Astrocyte (in vitro differentiated cells and primary cell): ENCODE results near the gene STK39. TPM values are rescaled to one million over a fixed set of nuclear protein-coding genes. Genes with fewer than 3 reads are reported as not detected.
A peak's percentile ranks its signal among the peaks of the same experiment; 100 is the strongest.

Experiments
- DNase-seq: peaks from one replicate; pipeline ENCODE4 v3.0.0-alpha.2; 2010; ENCODE audit warnings: low read depth
- FAIRE-seq: peaks from 2 replicates; lab custom pipeline; 2011; peaks lifted over from hg19 to GRCh38; lab: Jason Lieb, UNC
- H2AFZ ChIP-seq: 2 replicates; pipeline ENCODE4 v1.6.0; 2012; ENCODE audit warnings: low read depth, low read length, inconsistent platforms
- H3K27ac ChIP-seq: 2 replicates; pipeline ENCODE4 v1.5.1; 2011; ENCODE audit warnings: low read depth, low read length, inconsistent platforms
- H3K27me3 ChIP-seq: 2 replicates; pipeline ENCODE4 v1.6.0; 2011; ENCODE audit warnings: low read length, inconsistent platforms; ENCODE audit not compliant: insufficient read depth
- H3K36me3 ChIP-seq: 2 replicates; pipeline ENCODE4 v1.5.1; 2011; ENCODE audit warnings: low read length, inconsistent platforms; ENCODE audit not compliant: insufficient read depth
- H3K4me1 ChIP-seq: 2 replicates; pipeline ENCODE4 v1.5.1; 2011; ENCODE audit warnings: low read length, inconsistent platforms; ENCODE audit not compliant: insufficient read depth
- H3K4me2 ChIP-seq: 2 replicates; pipeline ENCODE4 v1.6.0; 2012; ENCODE audit warnings: low read length, inconsistent platforms
- H3K4me3 ChIP-seq: 2 replicates; pipeline ENCODE4 v1.5.1; 2011; ENCODE audit warnings: low read depth, mild to moderate bottlenecking, low read length, inconsistent platforms; ENCODE audit not compliant: insufficient read depth
- H3K79me2 ChIP-seq: 2 replicates; pipeline ENCODE4 v1.6.0; 2012; ENCODE audit warnings: mild to moderate bottlenecking, low read length, inconsistent platforms; ENCODE audit not compliant: insufficient read depth
- H3K9ac ChIP-seq: 2 replicates; pipeline ENCODE4 v1.6.0; 2012; ENCODE audit warnings: mild to moderate bottlenecking, low read length, inconsistent platforms
- H3K9me3 ChIP-seq: 2 replicates; pipeline ENCODE4 v1.5.1; 2012; ENCODE audit warnings: low read depth, mild to moderate bottlenecking, low read length, inconsistent platforms; ENCODE audit not compliant: insufficient read depth
- H4K20me1 ChIP-seq: 2 replicates; pipeline ENCODE4 v1.6.0; 2012; ENCODE audit warnings: low read length, inconsistent platforms; ENCODE audit not compliant: insufficient read depth
- H3K27ac Mint-ChIP-seq: one replicate; pipeline ENCODE4 v1.8.0; 2021; ENCODE audit warnings: mild to moderate bottlenecking, mixed read lengths; ENCODE audit not compliant: unreplicated experiment
- H3K27me3 Mint-ChIP-seq: one replicate; pipeline ENCODE4 v1.8.0; 2021; ENCODE audit warnings: low read depth, mixed read lengths; ENCODE audit not compliant: unreplicated experiment
- H3K36me3 Mint-ChIP-seq: one replicate; pipeline ENCODE4 v1.8.0; 2021; ENCODE audit warnings: low read depth, mixed read lengths; ENCODE audit not compliant: unreplicated experiment
- H3K4me1 Mint-ChIP-seq: one replicate; pipeline ENCODE4 v1.8.0; 2021; ENCODE audit warnings: low read depth, mixed read lengths; ENCODE audit not compliant: unreplicated experiment
- H3K4me3 Mint-ChIP-seq: one replicate; pipeline ENCODE4 v1.8.0; 2021; ENCODE audit warnings: mild to moderate bottlenecking, moderate library complexity, mixed read lengths; ENCODE audit not compliant: unreplicated experiment
- H3K9me3 Mint-ChIP-seq: one replicate; pipeline ENCODE4 v1.8.0; 2021; ENCODE audit warnings: mild to moderate bottlenecking, mixed read lengths; ENCODE audit not compliant: unreplicated experiment
- EZH2 ChIP-seq: IDR thresholded peaks from 2 replicates; pipeline ENCODE4 v1.6.1; 2012; ENCODE audit warnings: mild to moderate bottlenecking, low read length, inconsistent platforms; ENCODE audit not compliant: insufficient read depth
- total RNA-seq: library from RNA; stranded (reverse); gene quantifications from 2 replicates; pipeline ENCODE4 v1.2.1, GENCODE V29; 2021
- TF ChIP-seq, protein P1 (sequence below): IDR thresholded peaks from 2 replicates; pipeline ENCODE4 v1.5.1; 2011; ENCODE audit warnings: low read depth, mild to moderate bottlenecking, inconsistent platforms, low read length, moderate library complexity; ENCODE audit not compliant: insufficient read depth

The STK39 gene
- total RNA-seq, 1 donor from 2014 or later, result 23.4 TPM

DNA sequence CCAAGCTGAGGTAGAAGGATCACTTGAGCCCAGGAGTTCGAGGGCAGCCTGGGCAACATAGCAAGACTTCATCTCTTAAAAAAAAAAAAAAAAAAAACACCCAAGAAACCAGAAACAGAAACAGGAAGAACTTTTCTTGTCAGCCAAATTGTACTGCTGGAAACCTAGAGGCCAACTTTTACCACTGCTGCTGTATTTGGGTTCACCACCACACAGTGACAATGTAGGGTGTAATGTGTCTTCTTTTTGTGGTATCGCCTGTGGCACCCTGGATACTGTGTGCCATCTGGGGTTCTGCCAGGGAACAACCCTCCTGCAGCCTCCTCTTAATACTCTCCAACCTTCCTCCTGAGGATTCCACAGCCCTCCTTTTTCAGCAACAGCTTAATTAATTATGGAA is 72.6 kb downstream of the STK39 start:
- H3K9me3 Mint-ChIP-seq, result no peaks in the 10 kb centered on the region
- H3K27me3 Mint-ChIP-seq, result no peaks in the 10 kb centered on the region
- Histone ChIP-seq H3K79me2 (peaks cover 38% of the 10 kb centered on the region), H3K4me3 (no peak overlapping the region), H3K4me2 (no peak overlapping the region), H3K4me1 (peaks cover 1% of the 10 kb centered on the region), H2AFZ (no peak overlapping the region), H3K9ac (no peak overlapping the region), H3K9me3 (no peaks in the 10 kb centered on the region), H3K27me3 (no peaks in the 10 kb centered on the region), H3K36me3 (no peaks in the 10 kb centered on the region), H3K27ac (no peak overlapping the region), H4K20me1 (peaks cover 25% of the 10 kb centered on the region)
- no peak overlapping the region for H3K27ac Mint-ChIP-seq
- no peaks in the 10 kb centered on the region for H3K36me3 Mint-ChIP-seq
- no peaks in the 10 kb centered on the region for H3K4me1 Mint-ChIP-seq
- FAIRE-seq (no peak), DNase-seq (no peak)
- TF ChIP-seq, protein P1, sequence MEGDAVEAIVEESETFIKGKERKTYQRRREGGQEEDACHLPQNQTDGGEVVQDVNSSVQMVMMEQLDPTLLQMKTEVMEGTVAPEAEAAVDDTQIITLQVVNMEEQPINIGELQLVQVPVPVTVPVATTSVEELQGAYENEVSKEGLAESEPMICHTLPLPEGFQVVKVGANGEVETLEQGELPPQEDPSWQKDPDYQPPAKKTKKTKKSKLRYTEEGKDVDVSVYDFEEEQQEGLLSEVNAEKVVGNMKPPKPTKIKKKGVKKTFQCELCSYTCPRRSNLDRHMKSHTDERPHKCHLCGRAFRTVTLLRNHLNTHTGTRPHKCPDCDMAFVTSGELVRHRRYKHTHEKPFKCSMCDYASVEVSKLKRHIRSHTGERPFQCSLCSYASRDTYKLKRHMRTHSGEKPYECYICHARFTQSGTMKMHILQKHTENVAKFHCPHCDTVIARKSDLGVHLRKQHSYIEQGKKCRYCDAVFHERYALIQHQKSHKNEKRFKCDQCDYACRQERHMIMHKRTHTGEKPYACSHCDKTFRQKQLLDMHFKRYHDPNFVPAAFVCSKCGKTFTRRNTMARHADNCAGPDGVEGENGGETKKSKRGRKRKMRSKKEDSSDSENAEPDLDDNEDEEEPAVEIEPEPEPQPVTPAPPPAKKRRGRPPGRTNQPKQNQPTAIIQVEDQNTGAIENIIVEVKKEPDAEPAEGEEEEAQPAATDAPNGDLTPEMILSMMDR, result no peak
- no peak for TF ChIP-seq EZH2
- H3K4me3 Mint-ChIP-seq, result no peak overlapping the region

DNA sequence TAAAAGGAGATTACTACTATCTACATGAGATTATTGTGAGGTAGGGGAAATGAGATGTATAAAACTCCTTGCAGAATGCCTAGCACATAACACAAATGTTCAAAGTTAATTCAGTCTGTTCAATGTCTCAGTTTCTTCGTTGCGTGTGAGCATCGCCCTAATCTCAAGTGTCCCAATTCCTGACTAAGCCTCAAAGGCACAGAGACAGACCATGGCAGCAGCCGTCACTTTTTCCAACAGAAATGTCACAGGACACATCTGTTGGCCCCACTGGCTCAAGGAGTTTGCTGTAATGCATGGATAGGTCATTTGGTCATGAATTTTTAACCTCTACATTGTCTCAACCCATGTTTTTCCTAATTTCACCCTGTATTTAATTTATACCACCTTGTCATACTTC is 75.3 kb downstream of the STK39 start:
- Mint-ChIP-seq H3K4me1 (peaks cover 7% of the 10 kb centered on the region), H3K27ac (no peak overlapping the region), H3K36me3 (peaks cover under 1% of the 10 kb centered on the region), H3K27me3 (no peaks in the 10 kb centered on the region), H3K4me3 (no peak overlapping the region), H3K9me3 (no peaks in the 10 kb centered on the region)
- Histone ChIP-seq H3K4me1 (peaks cover 17% of the 10 kb centered on the region), H3K36me3 (no peaks in the 10 kb centered on the region), H4K20me1 (peaks cover 18% of the 10 kb centered on the region), H3K9me3 (no peaks in the 10 kb centered on the region), H3K27me3 (no peaks in the 10 kb centered on the region), H3K4me3 (no peak overlapping the region), H3K79me2 (peaks cover 22% of the 10 kb centered on the region), H3K4me2 (no peak overlapping the region), H2AFZ (no peak overlapping the region), H3K27ac (no peak overlapping the region), H3K9ac (no peak overlapping the region)
- TF ChIP-seq EZH2, result no peak
- TF ChIP-seq, protein P1, result no peak
- FAIRE-seq (peak; percentile 26), DNase-seq (no peak)

DNA sequence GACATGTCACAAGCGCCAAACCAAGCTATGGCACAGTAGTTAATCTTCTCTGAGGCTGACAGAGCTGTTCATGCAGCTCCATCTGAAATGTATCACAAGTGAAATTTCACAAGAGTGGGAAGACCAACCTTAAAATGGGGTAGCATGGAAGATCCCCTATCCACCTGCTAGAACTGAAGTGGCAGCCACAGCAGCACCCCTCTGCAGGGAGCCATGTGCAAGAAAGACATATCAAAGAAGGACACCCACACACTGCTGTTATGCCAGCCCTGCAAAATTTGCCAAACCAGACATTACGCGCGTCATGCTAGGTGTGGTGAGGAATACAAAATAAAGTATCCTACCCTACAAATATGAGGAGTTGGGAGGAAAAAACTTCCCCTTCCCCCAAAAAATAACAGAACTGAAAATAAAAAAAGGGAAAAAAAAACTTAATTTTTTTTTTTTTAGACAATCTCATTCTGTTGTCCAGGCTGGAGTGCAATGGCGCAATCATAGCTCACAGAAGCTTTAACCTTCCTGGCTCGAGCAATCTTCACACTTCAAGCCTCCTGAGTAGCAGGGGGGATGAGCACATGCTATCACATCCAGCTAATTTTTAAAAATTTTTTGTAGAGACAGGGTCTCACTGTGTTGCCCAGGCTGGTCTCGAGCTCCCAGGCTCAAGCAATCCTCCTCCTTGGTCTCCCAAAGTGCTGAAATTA is 76.2 kb downstream of the STK39 start:
- H3K4me1 ChIP-seq, result peaks cover 19% of the 10 kb centered on the region
- H3K4me3 ChIP-seq, result no peak overlapping the region
- DNase-seq (no peak), FAIRE-seq (no peak)
- Mint-ChIP-seq H3K9me3 (no peaks in the 10 kb centered on the region), H3K27me3 (no peaks in the 10 kb centered on the region), H3K36me3 (peaks cover 3% of the 10 kb centered on the region), H3K4me1 (peaks cover 12% of the 10 kb centered on the region), H3K4me3 (no peak overlapping the region), H3K27ac (no peak overlapping the region)
- TF ChIP-seq EZH2, result no peak
- TF ChIP-seq, protein P1, result no peak
- peaks cover 22% of the 10 kb centered on the region for H3K79me2 ChIP-seq
- peaks cover 21% of the 10 kb centered on the region for H4K20me1 ChIP-seq
- no peaks in the 10 kb centered on the region for H3K9me3 ChIP-seq
- no peak overlapping the region for H3K27ac ChIP-seq
- no peak overlapping the region for H3K9ac ChIP-seq
- no peak overlapping the region for H2AFZ ChIP-seq
- no peaks in the 10 kb centered on the region for H3K36me3 ChIP-seq
- H3K27me3 ChIP-seq, result no peaks in the 10 kb centered on the region
- H3K4me2 ChIP-seq, result no peak overlapping the region
